MCF 10A (cell line): Measurements from ENCODE around the gene PCNX2. TPM values are rescaled to one million over a fixed set of nuclear protein-coding genes. Genes with fewer than 3 reads are reported as not detected.

Experiments used
- BruUV-seq: library from RNA; stranded (reverse); fragments of 400-500 nt; replicated peaks from 2 replicates; lab custom pipeline; 2021; lab: Mats Ljungman, UMichigan
- CTCF ChIA-PET: fragments of 300-600 bp; sonication (Branson Sonifier 250); formaldehyde crosslinking; extraction: SDS; loops from one replicate; lab custom pipeline; 2021; ENCODE audit warnings: antibody characterized with exemption, inconsistent platforms; lab: Yijun Ruan, JAX
- POLR2A ChIA-PET: fragments of 300-600, 350-650 bp; sonication (Branson Sonifier 250); formaldehyde crosslinking; extraction: SDS; loops from one replicate; lab custom pipeline; 2020; ENCODE audit warnings: antibody characterized with exemption, inconsistent platforms; lab: Yijun Ruan, JAX
- DNase-seq: peaks from one replicate; pipeline ENCODE4 v3.0.0-alpha.2; 2018; ENCODE audit not compliant: unreplicated experiment
- H3K27ac Mint-ChIP-seq: one replicate; pipeline ENCODE4 v1.8.0; 2022; ENCODE audit warnings: mild to moderate bottlenecking, low read depth, mixed read lengths; ENCODE audit not compliant: unreplicated experiment
- H3K27me3 Mint-ChIP-seq: one replicate; pipeline ENCODE4 v1.8.0; 2022; ENCODE audit warnings: mixed read lengths; ENCODE audit not compliant: insufficient read depth, unreplicated experiment
- H3K36me3 Mint-ChIP-seq: one replicate; pipeline ENCODE4 v1.8.0; 2022; ENCODE audit warnings: mild to moderate bottlenecking, moderate library complexity, mixed read lengths; ENCODE audit not compliant: insufficient read depth, unreplicated experiment
- H3K4me1 Mint-ChIP-seq: one replicate; pipeline ENCODE4 v1.8.0; 2022; ENCODE audit warnings: mixed read lengths; ENCODE audit not compliant: insufficient read depth, unreplicated experiment
- H3K4me3 Mint-ChIP-seq: one replicate; pipeline ENCODE4 v1.8.0; 2022; ENCODE audit warnings: mild to moderate bottlenecking, moderate library complexity, mixed read lengths; ENCODE audit not compliant: unreplicated experiment
- H3K9me3 Mint-ChIP-seq: one replicate; pipeline ENCODE4 v1.8.0; 2022; ENCODE audit warnings: mixed read lengths; ENCODE audit not compliant: unreplicated experiment
- intact Hi-C: fragments of 100-400 bp; cut with micrococcal nuclease; formaldehyde crosslinking; loops from 2 replicates; pipeline ENCODE4 v1.14.1; 2022
- total RNA-seq: library from RNA; stranded (reverse); gene quantifications from 2 replicates; pipeline ENCODE4 v1.2.3, GENCODE V29; 2022
- TF ChIP-seq, protein P1 (sequence below): fragments of 200-600 bp; IDR thresholded peaks from one replicate; pipeline ENCODE4 v1.8.0; 2022; ENCODE audit warnings: antibody characterized with exemption, mild to moderate bottlenecking; ENCODE audit not compliant: unreplicated experiment

PCNX2 gene
- total RNA-seq, 1 experiment from 2014 or later = 80.5 TPM

DNA sequence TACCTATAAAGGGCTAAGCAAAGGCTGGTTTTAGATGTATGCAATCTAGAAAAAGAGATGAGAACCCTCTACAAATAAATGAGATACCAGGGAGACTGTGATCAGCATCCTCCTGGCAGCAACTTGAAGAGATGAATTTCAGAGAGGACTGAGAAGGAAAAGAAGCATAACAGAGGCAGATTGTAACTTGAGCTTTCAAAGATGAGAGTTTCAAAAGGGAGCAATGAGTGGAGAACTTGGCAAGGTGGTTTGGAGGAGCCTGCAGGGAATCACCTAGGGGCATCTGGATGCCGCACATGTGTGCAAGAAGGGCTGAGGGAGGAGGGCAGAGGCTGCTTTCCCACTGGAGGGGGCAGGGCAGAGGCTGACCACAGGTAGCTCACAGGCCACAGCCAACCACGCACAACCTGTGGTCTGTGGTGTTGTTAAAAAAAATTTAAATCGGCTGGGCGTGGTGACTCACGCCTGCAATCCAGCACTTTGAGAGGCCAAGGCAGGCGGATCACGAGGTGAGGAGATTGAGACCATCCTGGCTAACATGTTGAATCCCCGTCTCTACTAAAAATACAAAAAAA lies 50.2 kb downstream of the PCNX2 start:
- ChIA-PET POLR2A (interaction anchor here (0.6 to 1.9 kb wide), 3 partner anchors 8 to 615 kb away, joined by 3 to 7 read pairs (median 4); partner anchors contain the start of gene SIPA1L2), CTCF (interaction anchor here (0.5 to 1.6 kb wide), 5 partner anchors 15 to 1822 kb away, joined by 3 to 5 read pairs (median 3); no protein-coding TSS in a partner anchor)
- no peak overlapping the region for H3K4me3 Mint-ChIP-seq
- H3K27me3 Mint-ChIP-seq = no peaks in the 10 kb centered on the region
- TF ChIP-seq, protein P1, sequence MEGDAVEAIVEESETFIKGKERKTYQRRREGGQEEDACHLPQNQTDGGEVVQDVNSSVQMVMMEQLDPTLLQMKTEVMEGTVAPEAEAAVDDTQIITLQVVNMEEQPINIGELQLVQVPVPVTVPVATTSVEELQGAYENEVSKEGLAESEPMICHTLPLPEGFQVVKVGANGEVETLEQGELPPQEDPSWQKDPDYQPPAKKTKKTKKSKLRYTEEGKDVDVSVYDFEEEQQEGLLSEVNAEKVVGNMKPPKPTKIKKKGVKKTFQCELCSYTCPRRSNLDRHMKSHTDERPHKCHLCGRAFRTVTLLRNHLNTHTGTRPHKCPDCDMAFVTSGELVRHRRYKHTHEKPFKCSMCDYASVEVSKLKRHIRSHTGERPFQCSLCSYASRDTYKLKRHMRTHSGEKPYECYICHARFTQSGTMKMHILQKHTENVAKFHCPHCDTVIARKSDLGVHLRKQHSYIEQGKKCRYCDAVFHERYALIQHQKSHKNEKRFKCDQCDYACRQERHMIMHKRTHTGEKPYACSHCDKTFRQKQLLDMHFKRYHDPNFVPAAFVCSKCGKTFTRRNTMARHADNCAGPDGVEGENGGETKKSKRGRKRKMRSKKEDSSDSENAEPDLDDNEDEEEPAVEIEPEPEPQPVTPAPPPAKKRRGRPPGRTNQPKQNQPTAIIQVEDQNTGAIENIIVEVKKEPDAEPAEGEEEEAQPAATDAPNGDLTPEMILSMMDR = no peak
- H3K9me3 Mint-ChIP-seq = no peaks in the 10 kb centered on the region
- peaks cover 9% of the 10 kb centered on the region for H3K4me1 Mint-ChIP-seq
- peaks cover 45% of the 10 kb centered on the region for H3K36me3 Mint-ChIP-seq
- peak; percentile 35 for DNase-seq
- H3K27ac Mint-ChIP-seq = peak overlapping the region; percentile 15
- intact Hi-C loops = no loop called here
- no TSS peak for BruUV-seq

DNA sequence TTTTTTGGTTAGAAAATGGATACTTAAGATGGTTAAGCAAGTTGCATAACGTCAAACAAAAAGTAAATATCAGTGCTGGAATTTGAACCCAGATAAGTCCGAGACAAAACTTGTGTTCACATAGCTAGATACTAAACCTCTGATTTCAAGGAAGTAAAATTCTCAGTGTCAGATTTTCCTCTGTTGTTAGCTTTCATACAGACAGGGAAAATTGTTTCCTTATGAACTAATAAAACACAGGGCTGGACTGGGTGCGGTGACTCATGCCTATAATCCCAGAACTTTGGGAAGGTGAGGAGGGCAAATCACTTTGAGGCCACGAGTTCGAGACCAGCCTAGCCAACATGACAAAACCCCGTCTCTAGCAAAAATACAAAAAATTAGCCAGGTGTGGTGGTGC lies 51.3 kb downstream of the PCNX2 start:
- no peaks in the 10 kb centered on the region for H3K27me3 Mint-ChIP-seq
- CTCF ChIA-PET = interaction anchor here (0.6 to 1.8 kb wide), 2 partner anchors 13 to 90 kb away, joined by 3 read pairs; no protein-coding TSS in a partner anchor
- H3K9me3 Mint-ChIP-seq = no peaks in the 10 kb centered on the region
- no TSS peak for BruUV-seq
- intact Hi-C loops = loop anchor here (5.0 kb wide), 1 partner anchor 292 kb away; the partner anchor contains the start of gene NTPCR
- peaks cover 9% of the 10 kb centered on the region for H3K4me1 Mint-ChIP-seq
- H3K36me3 Mint-ChIP-seq = peaks cover 34% of the 10 kb centered on the region
- H3K4me3 Mint-ChIP-seq = no peak overlapping the region
- TF ChIP-seq, protein P1 = no peak
- peak; percentile 17 for DNase-seq
- no peak overlapping the region for H3K27ac Mint-ChIP-seq
- POLR2A ChIA-PET = interaction anchor here (1.9 kb wide), 1 partner anchor 9 kb away, joined by 7 read pairs; no protein-coding TSS in a partner anchor

DNA sequence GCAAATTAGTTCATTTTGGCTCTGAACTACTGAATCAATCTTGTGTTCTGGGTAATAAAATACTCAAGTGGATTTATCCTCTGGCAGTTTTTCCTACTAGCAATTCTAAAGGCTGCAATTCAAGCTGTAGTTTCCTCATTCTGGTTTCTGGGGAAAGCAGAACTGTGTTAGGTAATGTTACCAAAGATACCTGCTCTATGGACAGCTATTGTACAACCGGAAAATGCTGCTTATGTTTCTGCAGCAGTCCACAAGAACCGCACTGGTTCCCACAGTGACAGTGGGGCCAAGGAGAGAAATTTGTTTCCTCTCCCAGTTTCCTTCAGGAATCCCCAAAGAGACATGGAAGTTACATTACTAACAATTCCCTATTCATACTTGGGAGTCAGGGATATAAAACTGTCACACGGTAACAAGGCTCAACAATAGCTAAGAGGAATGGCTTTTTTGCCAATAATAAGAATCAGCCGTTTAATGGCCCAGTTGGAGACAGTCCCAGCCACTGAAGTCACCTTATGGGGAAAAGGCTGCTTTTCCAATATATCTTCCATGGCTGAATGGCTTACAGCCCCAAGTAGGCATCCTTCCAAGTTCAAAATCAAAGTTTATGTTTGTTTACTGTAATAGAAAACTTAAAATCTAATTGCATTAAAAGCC lies 52.6 kb downstream of the PCNX2 start:
- H3K36me3 Mint-ChIP-seq = peaks cover 36% of the 10 kb centered on the region
- POLR2A ChIA-PET = interaction anchor here (0.6 to 1.3 kb wide), 3 partner anchors 18 to 1263 kb away, joined by 3 to 7 read pairs (median 3); no protein-coding TSS in a partner anchor
- CTCF ChIA-PET = interaction anchor here (0.6 to 2.1 kb wide), 10 partner anchors 8 to 615 kb away, joined by 3 to 12 read pairs (median 4); no protein-coding TSS in a partner anchor
- TF ChIP-seq, protein P1 = no peak
- H3K9me3 Mint-ChIP-seq = no peaks in the 10 kb centered on the region
- H3K4me3 Mint-ChIP-seq = no peak overlapping the region
- H3K4me1 Mint-ChIP-seq = peaks cover 9% of the 10 kb centered on the region
- no peaks in the 10 kb centered on the region for H3K27me3 Mint-ChIP-seq
- intact Hi-C loops = loop anchor here (5.0 kb wide), 1 partner anchor 291 kb away; the partner anchor contains the start of gene NTPCR
- no peak overlapping the region for H3K27ac Mint-ChIP-seq
- no peak for DNase-seq
- BruUV-seq = no TSS peak

DNA sequence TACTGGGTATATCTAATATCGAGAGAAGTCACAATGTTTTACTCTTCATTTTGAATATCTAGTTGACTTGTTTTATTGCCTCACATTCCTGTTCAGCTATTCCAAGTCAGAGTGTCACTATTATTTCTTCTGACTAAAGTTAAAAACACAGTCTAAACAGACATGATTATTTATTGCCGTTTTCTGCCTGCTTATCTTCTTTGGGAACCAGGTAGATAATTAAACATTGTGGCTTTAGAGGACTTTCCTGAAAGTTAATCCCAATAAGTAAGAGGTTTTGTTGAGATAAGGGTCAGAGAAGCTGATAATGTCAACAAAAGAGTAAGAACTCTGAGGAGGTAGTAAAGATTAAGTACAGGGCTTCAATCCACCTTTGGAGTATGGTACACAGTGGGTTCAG lies 53.8 kb downstream of the PCNX2 start:
- POLR2A ChIA-PET = interaction anchor here (0.6 to 1.3 kb wide), 3 partner anchors 15 to 195 kb away, joined by 3 to 7 read pairs (median 3); no protein-coding TSS in a partner anchor
- Mint-ChIP-seq H3K27ac (no peak overlapping the region), H3K4me3 (no peak overlapping the region), H3K36me3 (peaks cover 24% of the 10 kb centered on the region), H3K4me1 (peaks cover 9% of the 10 kb centered on the region), H3K27me3 (no peaks in the 10 kb centered on the region), H3K9me3 (no peaks in the 10 kb centered on the region)
- intact Hi-C loops = loop anchor here (1.0 to 5.0 kb wide), 3 partner anchors 289 to 611 kb away; partner anchors contain the start of genes NTPCR and SIPA1L2
- CTCF ChIA-PET = interaction anchor here (0.9 to 2.1 kb wide), 8 partner anchors 9 to 610 kb away, joined by 3 to 12 read pairs (median 4); no protein-coding TSS in a partner anchor
- no TSS peak for BruUV-seq
- TF ChIP-seq, protein P1 = no peak
- no peak for DNase-seq
